GM12878 (cell line): ENCODE results near the gene LIMS1. TPM values are rescaled to one million over a fixed set of nuclear protein-coding genes. Genes with fewer than 3 reads are reported as not detected.
A peak's percentile ranks its signal among the peaks of the same experiment; 100 is the strongest.

ENCODE experiments used
- CBFB ChIP-seq: IDR thresholded peaks from 2 replicates; pipeline ENCODE4 v1.6.1; 2016; ENCODE audit warnings: antibody characterized with exemption, low read depth
- CBX5 ChIP-seq: sonication (generic); IDR thresholded peaks from 2 replicates; pipeline ENCODE4 v1.6.1; 2016; ENCODE audit warnings: low read depth, moderate library complexity, mild to moderate bottlenecking, inconsistent platforms
- CREM ChIP-seq: IDR thresholded peaks from 2 replicates; pipeline ENCODE4 v1.6.1; 2014; ENCODE audit warnings: antibody characterized with exemption, low read depth
- ESRRA ChIP-seq: IDR thresholded peaks from 2 replicates; pipeline ENCODE4 v1.6.1; 2012; ENCODE audit warnings: mild to moderate bottlenecking, low read length, improper control_type of control experiment
- IKZF1 ChIP-seq: fragments of 450-650 bp; conservative IDR thresholded peaks from 2 replicates; pipeline ENCODE4 v1.6.1; 2017; ENCODE audit warnings: antibody characterized with exemption, mild to moderate bottlenecking
- MXI1 ChIP-seq: fragments of 150-350 bp; IDR thresholded peaks from 2 replicates; pipeline ENCODE4 v1.6.1; 2011; ENCODE audit warnings: low read depth, mild to moderate bottlenecking, inconsistent platforms, low read length, improper control_type of control experiment
- NR2C1 ChIP-seq: fragments of 450-650 bp; IDR thresholded peaks from 2 replicates; pipeline ENCODE4 v1.6.1; 2017; ENCODE audit warnings: antibody characterized with exemption, mild to moderate bottlenecking, moderate library complexity
- NRF1 ChIP-seq: conservative IDR thresholded peaks from 2 replicates; pipeline ENCODE4 v1.6.1; 2011; ENCODE audit warnings: mild to moderate bottlenecking, low read depth, low read length, improper control_type of control experiment
- POLR2A ChIP-seq: IDR thresholded peaks from 2 replicates; pipeline ENCODE4 v1.6.1; 2011; ENCODE audit warnings: low read depth, mild to moderate bottlenecking, low read length
- POLR2AphosphoS2 ChIP-seq: IDR thresholded peaks from 2 replicates; pipeline ENCODE4 v1.6.1; 2011; ENCODE audit warnings: low read depth, mild to moderate bottlenecking, low read length, improper control_type of control experiment, moderate library complexity
- POU2F2 ChIP-seq: IDR thresholded peaks from 3 replicates; pipeline ENCODE4 v1.6.1; 2011; ENCODE audit warnings: low read depth, mild to moderate bottlenecking, low read length, borderline replicate concordance
- PRDM15 ChIP-seq: fragments of 450-650 bp; formaldehyde crosslinking; IDR thresholded peaks from 2 replicates; pipeline ENCODE4 v1.4.0; 2020; ENCODE audit warnings: mild to moderate bottlenecking, moderate library complexity
- REST ChIP-seq: IDR thresholded peaks from 2 replicates; pipeline ENCODE4 v1.6.1; 2012; ENCODE audit warnings: mild to moderate bottlenecking, low read depth, low read length
- SP1 ChIP-seq: IDR thresholded peaks from one replicate; pipeline ENCODE4 v1.6.1; 2011; ENCODE audit warnings: low read depth, low read length
- TARDBP ChIP-seq: IDR thresholded peaks from 2 replicates; pipeline ENCODE4 v1.6.1; 2016; ENCODE audit warnings: borderline replicate concordance
- ZNF384 ChIP-seq: IDR thresholded peaks from 2 replicates; pipeline ENCODE4 v1.6.1; 2012; ENCODE audit warnings: low read depth, mild to moderate bottlenecking, low read length, improper control_type of control experiment, borderline replicate concordance
- ZNF592 ChIP-seq: fragments of 450-650 bp; IDR thresholded peaks from 2 replicates; pipeline ENCODE4 v1.6.1; 2017; ENCODE audit warnings: mild to moderate bottlenecking, moderate library complexity
- polyA plus RNA-seq, 11 experiments: library from polyadenylated mRNA; depleted of rRNA in 4 of 11; unstranded in 6 of 11; stranded (reverse) in 5 of 11; fragments of >200 nt; fragmentation: Nextera tagmentation in 4 of 11; fragmentation: Illumina TruSeq in 1 of 11; extraction: Ambion mirVana in 4 of 11; extraction: Trizol in 1 of 11; gene quantifications; 1 replicate in 1 of 11; 2 replicates in 10 of 11; pipeline versions ENCODE4 v1.2.1 to v1.2.3, GENCODE V29; 2011 to 2016; ENCODE audit warnings: inconsistent platforms in 2 of 11, missing spikeins in 2 of 11, low read depth in 1 of 11
- total RNA-seq, 4 experiments: library from RNA; depleted of rRNA in 3 of 4; stranded (reverse); fragments of >200 nt in 3 of 4; fragmentation: Illumina TruSeq in 1 of 4; extraction: Trizol in 1 of 4; gene quantifications; 2 replicates each; pipeline versions ENCODE4 v1.2.1 to v1.2.3, GENCODE V29; 2013 to 2021

LIMS1 gene
- total and polyA plus RNA-seq, 10 of the 15 experiments (the other 5 are each of a cell fraction or from before 2014, with no cell fraction given) = 15.7 to 98.1 (median 43.9) TPM

GRCh38 chr2:108533832-108534583 lies at the start of gene LIMS1 (continued):
- no peak for TF ChIP-seq ZNF592
- TF ChIP-seq ESRRA = no peak
- no peak for TF ChIP-seq POU2F2
- no peak for TF ChIP-seq PRDM15
- TF ChIP-seq CREM = 0 out of 2 replicates have a peak, but pooled peaks have one; percentile 24
- TF ChIP-seq POLR2AphosphoS2 = peak; percentile 69; the same call in 1 of the 2 replicates
- TF ChIP-seq TARDBP = no peak
- no peak for TF ChIP-seq CBX5
- no peak for TF ChIP-seq ZNF384
- TF ChIP-seq NR2C1 = no peak
- TF ChIP-seq NRF1 = no peak
- peak; percentile 40; the same call in 1 of the 2 replicates for TF ChIP-seq CBFB
- peak; percentile 68; the same call in 1 of the 2 replicates for TF ChIP-seq MXI1
- TF ChIP-seq SP1 = no peak
- no peak for TF ChIP-seq REST
- peak; percentile 93 for TF ChIP-seq POLR2A
- TF ChIP-seq IKZF1 = peak; percentile 71; the same call in 1 of the 2 replicates
